RPMI7951 (cell line): ENCODE results near the gene TMEM131L. TPM values are rescaled to one million over a fixed set of nuclear protein-coding genes. Genes with fewer than 3 reads are reported as not detected.
A peak's percentile ranks its signal among the peaks of the same experiment; 100 is the strongest.
"Not testable (repeated sequence)": the region's sequence is repeated elsewhere in the genome, so short reads cannot be mapped to it uniquely, and the experiment has no call there.

Source experiments
- DNase-seq: peaks from one replicate; pipeline ENCODE4 v3.0.0-alpha.2; 2012; ENCODE audit warnings: low read depth
- total RNA-seq: library from RNA; depleted of rRNA; stranded (reverse); fragments of >200 nt; shearing (Covaris generic); gene quantifications from 2 replicates; pipeline ENCODE4 v1.2.3, GENCODE V29; 2014

Gene TMEM131L
- total RNA-seq, 1 experiment from 2014 or later, result 11.7 TPM

DNA sequence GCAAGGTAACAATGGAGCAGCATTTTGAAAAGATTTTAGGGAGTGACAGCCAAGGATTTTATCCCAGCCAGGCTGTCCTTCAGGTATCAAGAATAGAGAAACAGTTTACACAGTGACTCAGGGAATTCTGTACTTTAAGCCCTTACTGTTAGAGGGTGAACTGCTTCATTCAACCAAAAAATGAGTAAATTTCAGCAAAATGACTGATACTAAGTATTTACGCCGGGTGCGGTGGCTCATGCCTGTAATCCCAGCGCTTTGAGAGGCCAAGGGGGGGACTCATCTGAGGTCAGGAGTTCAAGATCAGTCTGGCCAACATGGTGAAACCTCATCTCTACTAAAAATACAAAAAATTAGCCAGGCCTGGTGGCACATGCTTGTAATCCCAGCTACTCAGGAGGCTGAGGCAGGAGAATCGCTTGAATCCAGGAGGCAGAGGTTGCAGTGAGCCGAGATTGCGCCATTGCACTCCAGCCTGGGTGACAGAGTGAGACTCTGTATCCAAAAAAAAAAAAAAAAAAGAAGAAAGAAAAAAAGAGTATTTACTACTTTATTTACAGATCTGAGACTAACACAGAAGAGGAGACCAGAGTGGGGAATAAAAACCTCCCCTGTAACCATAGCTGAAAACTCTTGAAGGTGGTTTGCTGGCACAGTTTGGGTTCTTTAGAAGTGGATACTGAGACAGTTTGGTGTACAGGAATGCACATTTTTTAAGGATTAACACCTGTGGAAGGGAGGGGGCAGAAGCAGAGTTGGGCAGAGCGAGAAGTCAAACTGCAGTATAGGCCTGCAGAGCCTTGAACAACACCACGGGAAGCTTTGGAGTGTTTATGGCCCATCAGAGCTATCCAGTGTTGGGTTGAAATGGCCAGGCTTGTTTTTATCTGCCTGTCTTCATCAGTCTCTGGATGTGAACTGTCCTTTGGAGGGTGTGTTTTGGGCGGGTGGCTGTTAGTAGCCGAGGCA lies 40.5 kb downstream of the TMEM131L start:
- no peak for DNase-seq

DNA sequence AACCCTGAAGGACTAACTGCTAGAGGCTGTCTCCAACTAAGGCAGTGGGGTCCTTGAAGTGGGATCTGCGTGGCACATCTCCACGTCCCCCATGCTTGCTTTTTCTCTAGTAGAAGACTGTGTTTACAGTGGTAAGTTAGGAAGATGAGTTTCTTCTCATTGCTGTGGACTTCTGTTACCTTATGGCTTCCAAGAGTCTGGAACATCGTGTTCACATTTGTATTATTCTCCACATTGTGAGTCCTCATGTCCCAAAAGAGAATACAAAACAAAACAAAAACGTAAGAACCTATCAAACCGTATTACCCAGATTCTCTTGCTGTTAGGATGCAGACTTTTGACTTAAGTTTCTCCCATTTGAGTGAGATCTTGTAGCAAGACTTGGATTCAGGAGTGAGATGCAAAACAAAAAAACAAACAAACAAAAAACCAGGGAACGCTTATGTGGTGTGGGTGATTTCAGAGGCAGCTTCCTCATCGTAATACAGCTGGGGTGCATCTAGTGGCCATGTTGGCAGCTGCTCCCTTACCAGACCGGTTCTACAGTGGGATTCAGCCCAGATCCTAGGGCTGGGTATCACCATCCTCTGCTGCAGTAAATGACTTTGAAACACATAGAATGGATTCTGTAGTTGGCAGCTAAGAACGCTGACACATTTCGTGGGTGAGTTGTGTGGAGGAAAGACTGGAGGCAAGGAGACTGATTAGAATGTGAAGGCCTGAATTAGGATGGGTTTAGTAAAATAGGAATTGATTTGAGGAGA lies 41.3 kb downstream of the TMEM131L start:
- no peak for DNase-seq

DNA sequence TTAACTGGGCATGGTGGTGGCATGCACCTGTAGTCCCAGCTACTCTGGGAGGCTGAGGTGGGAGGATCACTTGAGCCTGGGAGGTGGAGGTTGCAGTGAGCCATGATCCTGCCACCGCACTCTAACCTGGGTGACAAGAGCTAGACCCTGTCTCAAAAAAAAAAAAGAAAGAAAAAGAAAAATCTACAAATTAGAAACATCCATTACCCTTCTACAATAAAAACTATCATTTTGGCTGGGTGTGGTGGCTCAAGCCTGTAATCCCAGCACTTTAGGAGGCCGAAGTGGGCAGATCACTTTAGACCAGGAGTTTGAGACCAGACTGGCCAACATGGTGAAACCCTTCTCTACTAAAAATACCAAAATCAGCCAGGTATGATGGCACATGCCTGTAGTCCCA lies 43.1 kb downstream of the TMEM131L start:
- DNase-seq, result not testable (repeated sequence)

DNA sequence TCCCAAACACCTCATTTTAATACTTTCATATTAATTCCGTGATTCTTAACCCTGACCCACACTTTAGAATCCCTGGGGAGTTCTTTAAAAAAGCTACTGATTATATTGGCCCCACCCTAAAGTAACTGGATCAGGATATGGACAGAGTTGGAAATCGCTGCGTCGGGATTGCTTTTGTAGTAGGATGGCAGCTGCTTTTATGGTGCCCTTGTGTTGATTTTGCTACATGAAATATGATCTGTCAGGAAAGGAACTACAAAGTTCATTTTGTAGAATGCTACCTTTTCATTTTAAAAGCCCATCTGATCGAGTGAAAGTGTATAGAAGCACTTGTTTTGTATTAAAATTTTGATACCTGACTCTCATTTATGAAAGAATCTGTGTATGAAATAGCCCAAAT lies 43.6 kb downstream of the TMEM131L start:
- no peak for DNase-seq

DNA sequence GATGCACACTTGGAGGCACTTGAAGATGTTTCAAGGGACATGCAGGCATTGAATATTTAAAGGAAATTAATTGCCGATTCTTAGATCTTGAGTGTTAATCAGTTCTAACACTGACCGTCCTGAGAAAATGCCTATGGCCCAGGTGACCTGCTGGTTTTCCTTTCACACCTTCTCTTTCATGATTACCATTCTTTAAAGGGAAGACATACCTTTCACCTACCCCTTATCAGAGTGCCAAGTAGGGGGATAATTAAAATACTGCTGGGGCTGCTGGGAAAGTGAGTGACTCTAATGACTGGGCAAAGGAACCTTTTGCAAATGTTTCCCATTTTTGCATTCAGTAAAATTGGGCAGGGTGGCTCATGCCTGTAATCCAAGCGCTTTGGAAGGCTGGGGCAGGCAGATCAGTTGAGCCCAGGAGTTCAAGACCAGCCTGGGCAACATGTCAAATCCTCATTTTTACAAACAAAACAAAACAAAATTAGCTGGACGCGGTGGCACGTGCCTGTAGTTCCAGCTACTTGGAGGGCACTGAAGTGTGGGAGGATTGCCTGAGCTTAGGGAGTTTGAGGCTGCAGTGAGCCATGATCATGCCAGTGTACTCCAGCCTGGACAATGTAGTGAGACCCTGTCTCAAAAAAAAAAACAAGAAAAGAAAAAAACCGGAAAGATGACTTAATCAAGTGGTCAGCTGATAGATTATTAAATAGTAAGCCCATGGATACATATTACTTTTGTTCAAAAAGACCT lies 44.3 kb downstream of the TMEM131L start:
- no peak for DNase-seq

DNA sequence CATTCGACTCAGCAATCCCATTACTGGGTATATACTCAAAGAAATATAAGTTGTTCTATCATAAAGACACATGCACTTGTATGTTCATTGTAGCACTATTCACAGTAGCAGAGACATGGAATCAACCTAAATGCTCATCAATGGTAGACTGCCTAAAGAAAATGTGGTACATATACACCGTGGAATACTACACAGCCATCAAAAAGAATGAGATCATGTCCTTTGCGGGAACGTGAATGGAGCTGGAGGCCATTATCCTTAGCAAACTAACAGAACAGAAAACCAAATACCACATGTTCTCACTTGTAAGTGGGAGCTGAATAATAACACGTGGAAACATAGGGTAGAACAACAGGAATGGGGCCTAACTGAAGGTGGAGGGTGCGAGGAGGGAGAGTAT lies 44.9 kb downstream of the TMEM131L start:
- no peak for DNase-seq

DNA sequence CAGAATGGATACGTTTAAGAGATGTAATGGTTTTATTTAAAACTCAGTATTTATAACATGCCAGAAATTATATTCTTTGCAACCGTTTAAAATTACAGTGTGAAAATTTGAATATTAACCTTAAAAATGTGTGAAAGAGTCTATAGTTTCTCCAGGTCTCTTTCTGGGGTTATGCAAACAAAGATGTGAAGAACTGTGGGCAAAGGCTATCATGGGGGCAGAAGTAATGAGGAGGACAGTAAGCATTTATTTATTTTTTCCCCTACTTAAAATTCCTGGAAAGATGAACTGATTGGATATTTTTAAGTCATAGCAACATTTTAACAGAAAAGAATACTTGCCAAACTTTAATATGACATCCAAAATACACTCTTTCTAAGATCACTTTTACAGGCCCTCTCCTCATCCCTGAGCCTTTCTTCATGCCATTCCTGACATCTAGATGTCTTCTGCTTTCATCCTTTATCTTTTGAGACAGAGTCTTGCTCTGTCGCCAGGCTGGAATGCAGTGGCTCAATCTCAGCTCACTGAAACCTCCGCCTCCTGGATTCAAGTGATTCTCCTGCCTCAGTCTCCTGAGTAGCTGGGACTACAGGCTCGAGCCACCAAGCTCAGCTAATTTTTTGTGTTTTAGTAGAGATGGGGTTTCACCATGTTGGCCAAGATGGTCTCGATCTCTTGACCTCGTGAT lies 46.1 kb downstream of the TMEM131L start:
- no peak for DNase-seq

DNA sequence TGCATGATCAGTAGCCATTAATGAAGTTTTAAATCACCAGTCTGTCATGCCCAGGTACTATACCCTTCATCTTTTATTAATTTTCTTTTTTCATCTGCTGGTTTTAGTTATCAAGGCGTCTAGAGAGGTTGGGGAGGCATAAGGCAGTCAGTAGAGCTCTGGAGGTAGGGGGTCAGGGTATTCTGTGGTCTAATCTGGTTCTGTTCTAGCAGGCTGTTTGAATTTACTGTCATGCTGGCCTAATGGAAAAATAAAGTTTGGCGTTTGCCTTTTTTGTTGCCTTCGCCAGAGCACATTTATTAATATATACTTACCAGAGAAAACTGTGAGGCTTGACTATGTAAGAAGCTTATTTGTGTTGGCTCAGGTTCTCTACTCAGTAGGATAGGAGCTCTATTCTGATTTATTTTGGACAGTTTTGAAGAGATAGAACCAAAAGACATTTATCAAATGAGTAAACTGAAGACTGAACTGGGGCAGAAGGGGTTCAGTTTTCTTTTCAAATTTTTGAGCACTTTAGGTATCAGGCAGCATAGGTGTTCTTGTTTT lies 46.9 kb downstream of the TMEM131L start:
- no peak for DNase-seq

DNA sequence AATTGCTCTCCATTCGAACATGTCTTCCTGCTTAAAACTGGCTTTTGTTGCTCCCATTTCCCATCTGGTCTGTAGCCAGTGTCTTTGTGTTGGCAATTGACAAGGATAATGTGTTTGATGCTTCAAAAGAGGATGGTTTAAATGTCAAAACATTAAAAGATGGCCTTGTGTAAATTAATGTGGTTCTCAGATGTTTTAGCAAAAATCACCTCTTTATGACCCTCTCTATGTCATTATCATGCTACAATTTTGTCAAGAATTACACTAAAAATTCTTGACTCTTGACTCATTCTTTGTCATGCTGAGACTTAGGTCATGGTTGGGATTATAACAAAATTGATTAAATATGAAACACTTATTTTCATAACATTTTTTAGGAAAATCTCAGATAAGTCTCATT lies 47.4 kb downstream of the TMEM131L start:
- DNase-seq, result peak; percentile 49

DNA sequence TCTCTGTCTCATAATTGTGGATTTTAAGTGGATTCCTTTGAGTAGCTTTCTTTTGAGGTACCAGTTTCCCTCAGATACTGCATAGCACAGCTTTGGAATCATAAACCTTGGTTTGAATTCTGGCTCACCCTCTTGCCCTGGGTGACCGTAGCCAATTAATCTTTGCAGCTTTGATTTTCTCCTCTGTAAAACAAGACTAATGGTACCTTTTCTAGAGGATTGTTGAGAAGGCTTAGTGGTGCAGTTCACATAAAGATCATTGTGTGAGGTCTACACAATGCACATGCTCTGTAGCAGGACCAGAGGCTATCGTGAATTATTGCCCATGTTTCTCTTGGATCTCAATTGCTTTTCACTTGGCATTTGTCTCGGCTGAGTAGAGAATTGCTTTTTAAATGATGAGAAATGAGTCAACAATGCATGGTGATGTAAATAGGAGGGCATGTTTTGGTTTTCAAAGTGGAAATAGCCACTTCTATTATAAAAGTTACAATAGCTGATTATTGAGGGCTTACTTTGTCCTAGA lies 47.9 kb downstream of the TMEM131L start:
- peak; percentile 56 for DNase-seq

DNA sequence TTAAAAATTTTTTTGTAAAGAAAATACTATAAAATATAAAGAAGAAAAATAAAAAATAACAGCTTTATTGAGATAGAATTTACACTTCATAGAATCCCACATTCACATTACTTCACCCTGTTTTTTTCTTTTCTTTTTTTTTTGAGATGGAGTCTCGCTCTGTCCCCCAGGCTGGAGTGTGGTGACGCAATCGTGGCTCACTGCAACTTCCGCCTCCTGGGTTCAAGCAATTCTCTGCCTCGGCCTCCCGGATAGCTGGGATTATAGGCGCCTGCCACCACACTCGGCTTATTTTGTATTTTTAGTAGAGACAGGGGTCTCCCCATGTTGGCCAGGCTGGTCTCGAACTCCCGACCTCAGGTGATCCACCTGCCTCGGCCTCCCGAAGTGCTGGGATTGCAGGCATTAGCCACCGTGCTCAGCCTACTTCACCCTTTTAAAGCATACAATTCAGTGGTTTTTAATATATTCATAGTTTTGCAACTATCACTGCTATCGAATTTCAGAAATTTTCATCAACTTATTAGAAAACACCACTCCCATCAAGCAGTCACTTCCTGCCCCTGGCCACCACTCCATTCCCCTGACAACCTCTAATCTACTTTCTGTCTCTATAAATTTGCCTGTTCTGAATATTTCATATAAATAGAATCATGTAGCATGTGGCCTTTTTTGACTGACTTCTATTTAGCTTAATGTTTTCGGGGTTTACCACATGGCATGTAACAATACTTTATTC lies 48.7 kb downstream of the TMEM131L start:
- no peak for DNase-seq

DNA sequence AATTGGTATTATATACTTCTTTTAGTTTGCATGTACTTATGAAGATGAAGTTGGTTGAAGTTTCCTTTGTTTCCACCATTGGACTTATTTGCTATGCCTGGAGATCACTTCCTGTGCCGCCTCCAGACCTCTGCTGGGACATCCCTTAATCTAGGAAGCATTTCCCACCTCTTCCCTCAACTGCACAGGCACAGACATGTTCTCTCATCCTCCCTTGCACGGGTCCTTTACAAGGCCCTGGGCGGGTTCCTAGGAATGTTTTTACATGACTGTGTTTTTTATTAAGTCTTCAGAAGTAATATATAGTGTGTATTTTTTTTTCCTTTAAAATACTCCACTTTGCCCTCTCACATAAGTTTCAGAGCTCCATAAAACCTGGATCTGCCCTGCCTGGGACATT lies 51.0 kb downstream of the TMEM131L start:
- no peak for DNase-seq

DNA sequence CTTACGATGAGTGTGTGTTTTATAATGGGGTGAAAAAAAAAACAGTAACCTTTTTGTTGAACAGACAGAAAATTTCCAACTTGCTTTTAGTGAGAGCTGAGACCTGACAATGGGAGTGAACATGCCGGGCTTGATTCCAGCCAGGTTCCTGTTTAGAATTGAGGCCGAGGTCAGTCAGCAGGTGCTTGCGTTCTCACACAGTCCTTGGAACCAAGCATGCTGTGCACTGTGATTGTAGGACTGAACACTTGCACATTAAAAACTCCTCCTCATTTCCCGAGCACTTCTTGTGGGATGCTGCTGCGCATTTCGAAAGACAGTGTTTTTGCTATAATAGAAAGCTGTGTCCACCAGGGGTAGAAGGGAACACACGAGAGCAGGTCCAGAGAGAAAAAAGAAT lies 51.8 kb downstream of the TMEM131L start:
- DNase-seq, result no peak

DNA sequence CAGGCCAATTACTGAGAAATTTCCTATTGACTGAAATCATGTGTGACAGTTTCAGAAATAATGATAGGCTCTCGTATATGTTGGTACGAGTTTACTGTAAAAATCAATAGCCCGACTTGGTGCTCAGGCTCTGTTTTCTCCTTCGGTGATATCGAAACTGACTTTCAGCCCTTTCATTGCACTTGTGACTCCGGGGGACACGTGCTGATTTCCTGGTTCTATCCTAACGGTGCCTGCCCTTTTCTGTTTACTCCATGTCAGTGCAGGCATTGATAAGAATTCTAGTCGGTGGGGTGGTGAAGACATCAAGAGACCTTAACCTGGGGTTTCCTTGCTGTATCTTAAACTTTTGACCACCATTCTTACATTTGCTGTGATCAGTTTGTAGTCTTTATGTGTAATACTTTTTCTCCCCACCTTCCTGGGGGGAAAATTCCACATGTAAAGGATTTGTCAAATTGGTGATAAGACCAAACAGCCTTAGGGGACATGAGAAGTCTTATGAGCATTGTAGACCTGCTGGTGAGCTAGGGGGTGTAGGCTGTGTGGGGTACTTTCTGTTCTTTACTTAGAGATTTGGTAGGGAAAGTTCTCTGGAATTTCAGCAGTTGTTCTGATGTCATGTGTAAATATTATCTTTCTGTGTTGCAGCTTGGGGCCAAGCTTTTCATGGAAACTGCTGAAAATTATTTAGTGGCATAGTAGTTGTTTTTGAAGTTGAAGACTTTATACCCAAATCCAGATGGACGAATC lies 52.7 kb downstream of the TMEM131L start:
- DNase-seq, result peak; percentile 27

DNA sequence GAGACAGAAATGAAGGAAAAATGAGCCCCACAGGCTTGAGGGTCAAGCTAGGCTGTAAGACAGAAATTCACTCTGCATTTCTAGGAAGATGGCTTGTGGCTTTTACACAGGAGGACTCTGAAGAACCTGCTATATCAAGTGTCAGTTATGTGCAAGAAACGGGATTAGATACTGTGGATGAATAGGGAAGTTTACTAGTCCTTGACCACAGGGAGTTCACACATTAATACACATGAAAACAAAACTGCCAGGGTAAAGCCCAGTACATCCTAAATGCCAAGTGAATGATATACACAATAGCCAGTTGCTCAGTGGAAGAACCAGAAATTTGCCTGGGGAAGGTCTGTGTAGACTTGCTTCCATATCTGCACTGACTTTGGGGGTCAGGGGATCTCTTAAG lies 53.5 kb downstream of the TMEM131L start:
- no peak for DNase-seq

DNA sequence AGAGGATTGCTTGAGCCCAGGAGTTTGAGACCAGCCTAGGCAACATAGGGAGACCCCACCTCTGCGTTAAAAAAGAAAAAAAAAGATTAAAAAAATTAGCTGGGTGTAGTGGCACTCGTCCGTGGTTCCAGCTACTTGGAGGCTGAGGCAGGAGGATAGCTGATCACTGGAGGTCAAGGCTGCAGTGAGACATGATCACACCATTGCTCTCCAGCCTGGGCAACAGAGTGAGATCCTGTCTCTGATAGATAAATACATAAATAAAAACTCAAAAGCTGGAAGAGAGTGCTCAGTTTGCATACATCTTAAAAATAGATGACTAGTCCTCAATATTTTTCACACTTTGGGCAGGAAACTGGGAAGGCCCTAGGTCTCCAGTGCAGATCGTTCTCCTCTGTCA lies 54.1 kb downstream of the TMEM131L start:
- no peak for DNase-seq

DNA sequence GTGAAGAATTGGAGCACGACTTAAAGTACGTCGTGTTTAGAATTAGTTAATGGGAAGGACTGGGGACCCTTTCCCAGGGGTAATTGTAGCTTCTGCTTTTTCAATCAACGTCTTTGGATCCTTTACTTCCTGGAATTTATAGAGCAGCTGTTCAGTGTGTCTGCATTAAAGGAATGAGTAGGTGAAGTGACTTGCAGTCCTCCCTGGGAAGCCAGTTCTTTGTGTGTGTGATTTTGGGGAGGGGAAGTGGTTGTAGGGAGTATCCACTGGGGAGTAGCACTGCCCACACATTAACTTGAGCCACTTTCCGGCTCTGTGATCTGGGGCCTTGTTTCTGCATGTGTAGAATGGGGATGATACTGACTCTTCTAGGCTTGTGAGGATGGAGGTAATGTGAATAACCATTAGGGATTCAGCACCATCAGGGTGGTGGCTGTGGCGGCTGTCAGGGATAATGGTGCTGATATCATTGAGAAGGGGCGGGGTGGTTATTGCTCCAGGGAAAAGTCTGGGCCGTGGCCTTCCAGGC lies 54.7 kb downstream of the TMEM131L start:
- no peak for DNase-seq

DNA sequence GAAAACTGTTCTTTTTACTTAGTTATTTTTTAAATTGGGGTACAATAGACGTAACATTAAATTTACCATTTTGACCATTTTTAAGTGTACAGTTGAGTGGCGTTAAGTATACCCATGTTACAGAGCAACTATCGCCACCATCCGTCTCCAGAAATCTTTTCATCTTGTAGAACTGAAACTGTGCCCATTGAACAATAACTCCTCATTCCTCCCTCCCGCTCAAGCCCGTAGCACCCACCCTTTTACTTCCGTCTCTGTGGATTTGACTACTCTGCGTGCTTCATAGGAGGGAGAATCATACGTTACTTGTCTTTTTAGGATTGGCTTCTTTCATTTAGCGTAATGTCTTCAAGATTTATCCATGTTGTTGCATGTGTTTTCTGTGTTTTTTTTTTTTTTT lies 55.3 kb downstream of the TMEM131L start:
- no peak for DNase-seq
